H1 (cell line): ENCODE data around the gene CSF2. TPM values are rescaled to one million over a fixed set of nuclear protein-coding genes. Genes with fewer than 3 reads are reported as not detected.

Experiments used
- CTCF ChIA-PET: fragments of 300-600 bp; sonication (Branson Sonifier 250); formaldehyde crosslinking; loops from one replicate; lab custom pipeline; 2021; ENCODE audit not compliant: partially characterized antibody; lab: Charles Lee
- POLR2A ChIA-PET: fragments of 300-600 bp; sonication (Branson Sonifier 250); formaldehyde crosslinking; loops from one replicate; lab custom pipeline; 2021; ENCODE audit warnings: inconsistent platforms; ENCODE audit not compliant: partially characterized antibody; lab: Charles Lee
- DNase-seq, 2 experiments: peaks; one replicate each; pipeline versions ENCODE4 v3.0.0 to v3.0.0-alpha.2; 2010 to 2022; ENCODE audit warnings: low spot score in 2 of 2, low read depth in 1 of 2, mixed read lengths in 1 of 2
- FAIRE-seq: peaks from 2 replicates; lab custom pipeline; 2011; peaks lifted over from hg19 to GRCh38; lab: Jason Lieb, UNC
- H2AFZ ChIP-seq: 2 replicates; pipeline ENCODE4 v1.8.1; 2012; ENCODE audit warnings: low read length, inconsistent platforms
- H2AK5ac ChIP-seq: 2 replicates; pipeline ENCODE4 v1.6.1; 2013; ENCODE audit warnings: low read depth, low read length
- H2BK120ac ChIP-seq: replicated peaks from 2 replicates; pipeline ENCODE3; 2013; ENCODE audit warnings: low read depth, low read length, inconsistent platforms
- H2BK12ac ChIP-seq: 2 replicates; pipeline ENCODE4 v1.6.1; 2013; ENCODE audit warnings: low read depth, low read length
- H2BK15ac ChIP-seq: 2 replicates; pipeline ENCODE4 v1.6.1; 2013; ENCODE audit warnings: low read length
- H2BK20ac ChIP-seq: 2 replicates; pipeline ENCODE4 v1.6.1; 2013; ENCODE audit warnings: low read length
- H2BK5ac ChIP-seq: 2 replicates; pipeline ENCODE4 v1.6.1; 2013; ENCODE audit warnings: low read depth, low read length
- H3K14ac ChIP-seq: 2 replicates; pipeline ENCODE4 v1.6.1; 2013; ENCODE audit warnings: inconsistent platforms; ENCODE audit not compliant: insufficient read length
- H3K18ac ChIP-seq: 2 replicates; pipeline ENCODE4 v1.6.1; 2013; ENCODE audit warnings: low read length; ENCODE audit errors: extremely low read depth
- H3K23ac ChIP-seq: 2 replicates; pipeline ENCODE4 v1.6.1; 2013; ENCODE audit warnings: inconsistent platforms; ENCODE audit not compliant: insufficient read length
- H3K23me2 ChIP-seq: 2 replicates; pipeline ENCODE4 v1.6.1; 2013; ENCODE audit warnings: low read depth, low read length
- H3K27ac ChIP-seq: 2 replicates; pipeline ENCODE4 v1.6.1; 2011; ENCODE audit warnings: low read depth, low read length, inconsistent platforms
- H3K27me3 ChIP-seq, 4 experiments: replicated peaks in 1 of 4; 1 replicate in 1 of 4; 2 replicates in 3 of 4; pipeline versions ENCODE4 v1.6.1 to v1.8.1; 2011 to 2013; ENCODE audit warnings: low read length in 3 of 4, mild to moderate bottlenecking in 3 of 4, inconsistent platforms in 2 of 4, mixed read lengths in 2 of 4, moderate library complexity in 1 of 4; ENCODE audit not compliant: control insufficient read depth in 3 of 4, insufficient read depth in 3 of 4; ENCODE audit errors: extremely low read depth in 1 of 4
- H3K36me3 ChIP-seq, 4 experiments: 2 replicates each; pipeline versions ENCODE4 v1.6.1 to v1.8.1; 2011 to 2013; ENCODE audit warnings: mild to moderate bottlenecking in 4 of 4, low read length in 3 of 4, moderate library complexity in 2 of 4, control low read depth in 1 of 4, inconsistent platforms in 1 of 4; ENCODE audit not compliant: insufficient read depth in 4 of 4, control insufficient read depth in 2 of 4
- H3K4ac ChIP-seq: replicated peaks from 2 replicates; pipeline ENCODE3; 2013; ENCODE audit warnings: low read length, low read depth, mixed read lengths, inconsistent platforms; ENCODE audit not compliant: insufficient read length
- H3K4me1 ChIP-seq, 4 experiments: replicated peaks in 1 of 4; 1 replicate in 1 of 4; 2 replicates in 3 of 4; pipeline versions ENCODE4 v1.6.1 to v1.8.1; 2011 to 2013; ENCODE audit warnings: low read length in 3 of 4, inconsistent platforms in 2 of 4, mixed read lengths in 1 of 4; ENCODE audit not compliant: insufficient read depth in 4 of 4, control insufficient read depth in 3 of 4
- H3K4me2 ChIP-seq, 2 experiments: 2 replicates each; pipeline versions ENCODE4 v1.6.1 to v1.8.1; 2011 to 2013; ENCODE audit warnings: low read depth in 2 of 2, low read length in 2 of 2, control low read depth in 1 of 2, inconsistent platforms in 1 of 2, mild to moderate bottlenecking in 1 of 2; ENCODE audit not compliant: insufficient read depth in 1 of 2
- H3K4me3 ChIP-seq, 4 experiments: fragments of 200-600, 300-600 bp in 1 of 4; sonication (generic), shearing (Covaris generic), sonication (Bioruptor Twin) in 1 of 4; 2 replicates each; pipeline versions ENCODE4 v1.5.1 to v1.8.1; 2011 to 2016; ENCODE audit warnings: low read length in 4 of 4, low read depth in 3 of 4, control low read depth in 2 of 4, inconsistent platforms in 2 of 4, mild to moderate bottlenecking in 2 of 4, mixed read lengths in 1 of 4, moderate library complexity in 1 of 4; ENCODE audit not compliant: insufficient read depth in 2 of 4; ENCODE audit errors: extremely low read depth in 1 of 4
- H3K56ac ChIP-seq: replicated peaks from 2 replicates; pipeline ENCODE3; 2013; ENCODE audit warnings: low read depth, mild to moderate bottlenecking, mixed read lengths, low read length, inconsistent platforms; ENCODE audit not compliant: insufficient read length
- H3K79me1 ChIP-seq: 2 replicates; pipeline ENCODE4 v1.6.1; 2013; ENCODE audit warnings: low read depth, low read length, control low read depth
- H3K79me2 ChIP-seq, 2 experiments: 2 replicates each; pipeline versions ENCODE4 v1.6.1 to v1.8.1; 2012 to 2013; ENCODE audit warnings: low read length in 2 of 2, mild to moderate bottlenecking in 2 of 2, inconsistent platforms in 1 of 2; ENCODE audit not compliant: insufficient read depth in 2 of 2, control insufficient read depth in 1 of 2
- H3K9ac ChIP-seq, 4 experiments: replicated peaks in 1 of 4; 1 replicate in 1 of 4; 2 replicates in 3 of 4; pipeline versions ENCODE4 v1.6.1 to v1.8.1; 2011 to 2013; ENCODE audit warnings: low read depth in 3 of 4, low read length in 3 of 4, control low read depth in 2 of 4, mild to moderate bottlenecking in 2 of 4, moderate library complexity in 2 of 4, inconsistent platforms in 1 of 4; ENCODE audit errors: extremely low read depth in 1 of 4
- H3K9me3 ChIP-seq, 2 experiments: 2 replicates each; pipeline versions ENCODE4 v1.6.1 to v1.8.1; 2012 to 2013; ENCODE audit warnings: mild to moderate bottlenecking in 2 of 2, moderate library complexity in 2 of 2, control low read depth in 1 of 2, inconsistent platforms in 1 of 2, low read depth in 1 of 2, low read length in 1 of 2, mixed read lengths in 1 of 2; ENCODE audit not compliant: insufficient read depth in 2 of 2
- H4K20me1 ChIP-seq, 2 experiments: replicated peaks in 1 of 2; 2 replicates each; pipeline versions ENCODE3 to v1.8.1; 2011 to 2013; ENCODE audit warnings: inconsistent platforms in 2 of 2, low read length in 2 of 2, mild to moderate bottlenecking in 1 of 2; ENCODE audit not compliant: insufficient read depth in 2 of 2, control insufficient read depth in 1 of 2
- H4K5ac ChIP-seq: 2 replicates; pipeline ENCODE4 v1.6.1; 2013; ENCODE audit warnings: low read length, low read depth, mixed read lengths, inconsistent platforms; ENCODE audit not compliant: insufficient read length
- H4K8ac ChIP-seq: 2 replicates; pipeline ENCODE4 v1.8.0; 2013; ENCODE audit warnings: mild to moderate bottlenecking, moderate library complexity, low read length, inconsistent platforms; ENCODE audit not compliant: insufficient read depth; ENCODE audit errors: extremely low read depth
- H4K91ac ChIP-seq: replicated peaks from 2 replicates; pipeline ENCODE3; 2013; ENCODE audit warnings: low read length, mixed read lengths, inconsistent platforms; ENCODE audit not compliant: insufficient read length
- ATF3 ChIP-seq: IDR thresholded peaks from 2 replicates; pipeline ENCODE4 v1.6.1; 2011; ENCODE audit warnings: low read depth, mild to moderate bottlenecking, low read length; ENCODE audit not compliant: insufficient read depth
- BACH1 ChIP-seq: IDR thresholded peaks from 2 replicates; pipeline ENCODE4 v1.6.1; 2012; ENCODE audit warnings: low read length, improper control_type of control experiment
- CHD1 ChIP-seq: IDR thresholded peaks from 2 replicates; pipeline ENCODE4 v1.6.1; 2012; ENCODE audit warnings: low read depth, low read length, improper control_type of control experiment
- CHD2 ChIP-seq: IDR thresholded peaks from 2 replicates; pipeline ENCODE4 v1.6.1; 2012; ENCODE audit warnings: low read length, improper control_type of control experiment
- CTBP2 ChIP-seq: IDR thresholded peaks from 2 replicates; pipeline ENCODE4 v1.7.0; 2011; ENCODE audit warnings: borderline replicate concordance, mild to moderate bottlenecking, moderate library complexity, mixed read lengths, low read length; ENCODE audit not compliant: insufficient read depth, insufficient read length
- FOSL1 ChIP-seq: IDR thresholded peaks from 2 replicates; pipeline ENCODE4 v1.6.1; 2011; ENCODE audit warnings: mild to moderate bottlenecking, low read depth, low read length, moderate library complexity; ENCODE audit not compliant: insufficient read depth
- RFX5 ChIP-seq: IDR thresholded peaks from 2 replicates; pipeline ENCODE4 v1.6.1; 2011; ENCODE audit warnings: low read depth, low read length, improper control_type of control experiment, borderline replicate concordance
- SIN3A ChIP-seq, 2 experiments: IDR thresholded peaks in 1 of 2; conservative IDR thresholded peaks in 1 of 2; 2 replicates each; pipeline ENCODE4 v1.6.1; 2011 to 2012; ENCODE audit warnings: low read length in 2 of 2, improper control_type of control experiment in 1 of 2, low read depth in 1 of 2, mild to moderate bottlenecking in 1 of 2
- USF2 ChIP-seq: IDR thresholded peaks from 2 replicates; pipeline ENCODE4 v1.6.1; 2011; ENCODE audit warnings: low read length, improper control_type of control experiment
- ZNF274 ChIP-seq: IDR thresholded peaks from 2 replicates; pipeline ENCODE4 v1.7.0; 2012; ENCODE audit warnings: low read length, borderline replicate concordance; ENCODE audit errors: extremely low read depth
- WGBS, 2 experiments: shearing (Covaris generic) in 1 of 2; methylation state at CpG; one replicate each; pipeline versions ENCODE4 v1.1.6 to v1.1.7; 2013 to 2015; ENCODE audit warnings: low lambda C conversion rate in 2 of 2, mixed read lengths in 2 of 2, inconsistent platforms in 1 of 2, low coverage in 1 of 2, missing lambda C conversion rate in 1 of 2; ENCODE audit not compliant: insufficient replicate concordance in 2 of 2, insufficient coverage in 1 of 2, insufficient read length in 1 of 2; ENCODE audit errors: extremely low coverage in 1 of 2, missing lambda C conversion rate in 1 of 2; 5-methylcytosine and 5-hydroxymethylcytosine counted together
- polyA plus RNA-seq, 7 experiments: library from polyadenylated mRNA; depleted of rRNA in 3 of 7; stranded (reverse) in 5 of 7; unstranded in 2 of 7; fragments of >200 nt in 5 of 7; fragments of 200-250 nt in 2 of 7; gene quantifications; 1 replicate in 5 of 7; 2 replicates in 1 of 7; 4 replicates in 1 of 7; pipeline versions ENCODE4 v1.2.1 to v1.2.3, GENCODE V29; 2011 to 2013; ENCODE audit warnings: missing spikeins in 2 of 7, mixed read lengths in 2 of 7
- total RNA-seq: library from RNA; stranded (reverse); fragmentation: NEBNext Ultra II Directional; extraction: Animal tissue kit (Norgen Biotek cat#: 25700); gene quantifications from 2 replicates; pipeline ENCODE4 v1.2.1, GENCODE V29; 2021

The CSF2 gene
- total and polyA plus RNA-seq, 2 of the 8 experiments (the other 6 are each of a cell fraction or from before 2014, with no cell fraction given), result not detected

- no peak overlapping the region for H3K56ac ChIP-seq
- ChIA-PET POLR2A (no interaction called here), CTCF (interaction anchor here (1.0 to 1.3 kb wide), 3 partner anchors 50 to 468 kb away, joined by 3 to 7 read pairs (median 3); partner anchors contain the start of gene P4HA2)
- H4K20me1 ChIP-seq, result no peaks in the 10 kb centered on the region
- H3K14ac ChIP-seq, result no peak overlapping the region
- no peaks in the 10 kb centered on the region for H3K79me2 ChIP-seq
- no peak overlapping the region for H4K8ac ChIP-seq
- no peak overlapping the region for H4K5ac ChIP-seq
- H3K27ac ChIP-seq, result no peak overlapping the region
- no peak overlapping the region for H3K4me3 ChIP-seq
- no peaks in the 10 kb centered on the region for H3K27me3 ChIP-seq
- H3K9me3 ChIP-seq, result no peaks in the 10 kb centered on the region
- no peak overlapping the region for H2BK5ac ChIP-seq
- no peak overlapping the region for H3K4me2 ChIP-seq
- no peak overlapping the region for H4K91ac ChIP-seq
- H3K36me3 ChIP-seq, result no peaks in the 10 kb centered on the region
- H3K23ac ChIP-seq, result no peak overlapping the region
- H3K23me2 ChIP-seq, result no peaks in the 10 kb centered on the region
- no peak overlapping the region for H2BK15ac ChIP-seq
- DNase-seq (peak in 1 of 2 experiments; percentile 30), FAIRE-seq (no peak)
- H3K4ac ChIP-seq, result no peak overlapping the region
- no peak overlapping the region for H2BK12ac ChIP-seq
- no peak overlapping the region for H2AK5ac ChIP-seq
- H3K4me1 ChIP-seq, result no peaks in the 10 kb centered on the region; a peak in 1 of 7 replicates
- H3K18ac ChIP-seq, result no peak overlapping the region
- H2AFZ ChIP-seq, result no peak overlapping the region
- 96% methylated on average over 12 of the region's 12 CpGs; no CpG with 5 or more reads in 1 of the 2 experiments for WGBS, 2 experiments
- no peak overlapping the region for H2BK20ac ChIP-seq
- no peaks in the 10 kb centered on the region for H3K79me1 ChIP-seq
- no peak overlapping the region for H3K9ac ChIP-seq
- H2BK120ac ChIP-seq, result no peak overlapping the region
- TF ChIP-seq CHD1 (no peak), SIN3A (conservative IDR thresholded peaks at IDR 0.05 in 1 of 2, IDR thresholded peaks at IDR 0.05 in 1 of 2; ENCODE audit: low read depth in 1 of 2, low read length in 2 of 2) (no peak), ATF3 (no peak), FOSL1 (no peak), USF2 (no peak), RFX5 (no peak), BACH1 (no peak), CTBP2 (no peak), ZNF274 (no peak), CHD2 (no peak)
Measured at GRCh38 chr5:132057498-132058255, 15.9 kb upstream of the CSF2 start.
